Measurements from ENCODE around the gene DOCK11. TPM values are rescaled to one million over a fixed set of nuclear protein-coding genes. Genes with fewer than 3 reads are reported as not detected.

Gene DOCK11
- polyA plus RNA-seq, 1 donor from 2014 or later = 37.2 TPM

DNA sequence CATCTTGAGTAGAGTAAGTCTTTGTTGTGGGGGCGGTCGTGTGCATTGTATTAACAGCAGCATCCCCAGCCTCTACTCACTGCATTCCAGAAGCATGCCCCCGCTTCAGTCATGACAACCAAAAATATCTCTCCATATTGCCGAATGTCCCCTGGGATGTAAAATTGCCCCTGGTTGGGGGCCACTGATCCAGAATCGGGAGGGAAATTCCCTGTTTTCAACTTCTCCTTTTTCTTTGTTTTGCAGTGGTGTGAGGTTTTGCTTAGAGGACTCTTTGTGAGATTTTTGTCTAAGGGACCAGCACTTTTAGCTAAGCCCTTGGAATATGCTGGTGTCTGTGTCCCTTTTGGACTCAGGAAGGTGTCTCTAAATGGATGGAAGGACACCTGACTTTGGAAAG lies 228.8 kb downstream of the DOCK11 start:
- Histone ChIP-seq H3K9ac (ENCODE audit: low read length) (no peak overlapping the region), H3K9me2 (ENCODE audit: insufficient read depth, low read length) (no peaks in the 10 kb centered on the region), H3K79me2 (replicated peaks; ENCODE audit: insufficient read depth, low read length) (no peaks in the 10 kb centered on the region), H4K20me1 (ENCODE audit: insufficient read depth) (no peaks in the 10 kb centered on the region), H3K27ac (ENCODE audit: low read length) (no peak overlapping the region), H3K4me3 (ENCODE audit: low read length) (no peak overlapping the region), H3K27me3 (ENCODE audit: insufficient read depth, low read depth, low read length) (peaks cover 13% of the 10 kb centered on the region), H3K36me3 (ENCODE audit: insufficient read depth, low read length) (no peaks in the 10 kb centered on the region), H3K4me2 (ENCODE audit: low read length) (no peak overlapping the region), H3F3A (ENCODE audit: insufficient read depth, low read length, poor library complexity, severe bottlenecking) (no peaks in the 10 kb centered on the region), H3K9me3 (ENCODE audit: low read length) (no peaks in the 10 kb centered on the region), H2AFZ (ENCODE audit: low read depth, low read length) (no peak overlapping the region)
- TF ChIP-seq EP300 (conservative IDR thresholded peaks at IDR 0.05; ENCODE audit: poor library complexity, severe bottlenecking) (no peak), MXI1 (conservative IDR thresholded peaks at IDR 0.05; ENCODE audit: poor library complexity, severe bottlenecking) (no peak), SMC3 (conservative IDR thresholded peaks at IDR 0.05; ENCODE audit: poor library complexity) (no peak), POLR2AphosphoS5 (IDR thresholded peaks at IDR 0.05) (no peak), EZH2 (IDR thresholded peaks at IDR 0.05; ENCODE audit: borderline replicate concordance, insufficient read depth, low read length, poor library complexity, severe bottlenecking) (no peak), TAF1 (IDR thresholded peaks at IDR 0.05; ENCODE audit: low read depth) (no peak), RAD21 (conservative IDR thresholded peaks at IDR 0.05) (no peak)
- TF ChIP-seq, protein P1, sequence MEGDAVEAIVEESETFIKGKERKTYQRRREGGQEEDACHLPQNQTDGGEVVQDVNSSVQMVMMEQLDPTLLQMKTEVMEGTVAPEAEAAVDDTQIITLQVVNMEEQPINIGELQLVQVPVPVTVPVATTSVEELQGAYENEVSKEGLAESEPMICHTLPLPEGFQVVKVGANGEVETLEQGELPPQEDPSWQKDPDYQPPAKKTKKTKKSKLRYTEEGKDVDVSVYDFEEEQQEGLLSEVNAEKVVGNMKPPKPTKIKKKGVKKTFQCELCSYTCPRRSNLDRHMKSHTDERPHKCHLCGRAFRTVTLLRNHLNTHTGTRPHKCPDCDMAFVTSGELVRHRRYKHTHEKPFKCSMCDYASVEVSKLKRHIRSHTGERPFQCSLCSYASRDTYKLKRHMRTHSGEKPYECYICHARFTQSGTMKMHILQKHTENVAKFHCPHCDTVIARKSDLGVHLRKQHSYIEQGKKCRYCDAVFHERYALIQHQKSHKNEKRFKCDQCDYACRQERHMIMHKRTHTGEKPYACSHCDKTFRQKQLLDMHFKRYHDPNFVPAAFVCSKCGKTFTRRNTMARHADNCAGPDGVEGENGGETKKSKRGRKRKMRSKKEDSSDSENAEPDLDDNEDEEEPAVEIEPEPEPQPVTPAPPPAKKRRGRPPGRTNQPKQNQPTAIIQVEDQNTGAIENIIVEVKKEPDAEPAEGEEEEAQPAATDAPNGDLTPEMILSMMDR (IDR thresholded peaks at IDR 0.05; ENCODE audit: poor library complexity, severe bottlenecking) = no peak
- TF ChIP-seq, protein P2, sequence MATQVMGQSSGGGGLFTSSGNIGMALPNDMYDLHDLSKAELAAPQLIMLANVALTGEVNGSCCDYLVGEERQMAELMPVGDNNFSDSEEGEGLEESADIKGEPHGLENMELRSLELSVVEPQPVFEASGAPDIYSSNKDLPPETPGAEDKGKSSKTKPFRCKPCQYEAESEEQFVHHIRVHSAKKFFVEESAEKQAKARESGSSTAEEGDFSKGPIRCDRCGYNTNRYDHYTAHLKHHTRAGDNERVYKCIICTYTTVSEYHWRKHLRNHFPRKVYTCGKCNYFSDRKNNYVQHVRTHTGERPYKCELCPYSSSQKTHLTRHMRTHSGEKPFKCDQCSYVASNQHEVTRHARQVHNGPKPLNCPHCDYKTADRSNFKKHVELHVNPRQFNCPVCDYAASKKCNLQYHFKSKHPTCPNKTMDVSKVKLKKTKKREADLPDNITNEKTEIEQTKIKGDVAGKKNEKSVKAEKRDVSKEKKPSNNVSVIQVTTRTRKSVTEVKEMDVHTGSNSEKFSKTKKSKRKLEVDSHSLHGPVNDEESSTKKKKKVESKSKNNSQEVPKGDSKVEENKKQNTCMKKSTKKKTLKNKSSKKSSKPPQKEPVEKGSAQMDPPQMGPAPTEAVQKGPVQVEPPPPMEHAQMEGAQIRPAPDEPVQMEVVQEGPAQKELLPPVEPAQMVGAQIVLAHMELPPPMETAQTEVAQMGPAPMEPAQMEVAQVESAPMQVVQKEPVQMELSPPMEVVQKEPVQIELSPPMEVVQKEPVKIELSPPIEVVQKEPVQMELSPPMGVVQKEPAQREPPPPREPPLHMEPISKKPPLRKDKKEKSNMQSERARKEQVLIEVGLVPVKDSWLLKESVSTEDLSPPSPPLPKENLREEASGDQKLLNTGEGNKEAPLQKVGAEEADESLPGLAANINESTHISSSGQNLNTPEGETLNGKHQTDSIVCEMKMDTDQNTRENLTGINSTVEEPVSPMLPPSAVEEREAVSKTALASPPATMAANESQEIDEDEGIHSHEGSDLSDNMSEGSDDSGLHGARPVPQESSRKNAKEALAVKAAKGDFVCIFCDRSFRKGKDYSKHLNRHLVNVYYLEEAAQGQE (IDR thresholded peaks at IDR 0.05; ENCODE audit: borderline replicate concordance) = no peak

DNA sequence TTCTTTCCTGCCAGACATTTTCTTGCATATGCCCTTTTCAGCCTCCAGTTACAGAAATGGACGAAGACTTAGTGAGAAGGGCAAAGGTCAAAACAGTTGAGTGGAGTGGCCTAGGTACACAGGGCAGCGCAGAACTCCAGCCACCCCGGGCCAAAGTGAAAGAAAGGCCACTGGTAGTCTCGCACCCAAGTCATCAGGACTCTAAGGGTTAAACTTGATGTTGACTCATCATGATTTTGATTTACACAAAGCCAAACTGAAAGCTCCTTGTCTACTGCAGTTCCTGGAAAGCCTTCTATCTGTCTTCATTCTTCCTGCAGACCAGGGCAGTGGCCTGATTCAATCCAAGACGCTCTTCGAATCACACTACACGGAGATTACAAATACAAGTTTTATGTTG lies 229.2 kb downstream of the DOCK11 start:
- no peaks in the 10 kb centered on the region for H3K9me2 ChIP-seq (ENCODE audit: insufficient read depth, low read length)
- no peaks in the 10 kb centered on the region for H4K20me1 ChIP-seq (ENCODE audit: insufficient read depth)
- TF ChIP-seq, protein P1 (IDR thresholded peaks at IDR 0.05; ENCODE audit: poor library complexity, severe bottlenecking) = no peak
- TF ChIP-seq SMC3 (conservative IDR thresholded peaks at IDR 0.05; ENCODE audit: poor library complexity) (no peak), MXI1 (conservative IDR thresholded peaks at IDR 0.05; ENCODE audit: poor library complexity, severe bottlenecking) (no peak), POLR2AphosphoS5 (IDR thresholded peaks at IDR 0.05) (no peak)
- no peaks in the 10 kb centered on the region for H3F3A ChIP-seq (ENCODE audit: insufficient read depth, low read length, poor library complexity, severe bottlenecking)
- no peaks in the 10 kb centered on the region for H3K9me3 ChIP-seq (ENCODE audit: low read length)
- no peak overlapping the region for H3K27ac ChIP-seq (ENCODE audit: low read length)
- no peak overlapping the region for H3K9ac ChIP-seq (ENCODE audit: low read length)
- H3K27me3 ChIP-seq (ENCODE audit: insufficient read depth, low read depth, low read length) = peaks cover 13% of the 10 kb centered on the region
- H3K36me3 ChIP-seq (ENCODE audit: insufficient read depth, low read length) = no peaks in the 10 kb centered on the region
- H3K79me2 ChIP-seq (replicated peaks; ENCODE audit: insufficient read depth, low read length) = no peaks in the 10 kb centered on the region
- no peak overlapping the region for H2AFZ ChIP-seq (ENCODE audit: low read depth, low read length)
- H3K4me3 ChIP-seq (ENCODE audit: low read length) = no peak overlapping the region
- no peak overlapping the region for H3K4me2 ChIP-seq (ENCODE audit: low read length)

Measured in neural cell (in vitro differentiated cells).